Measurements from ENCODE around the gene TMPO.

DNA sequence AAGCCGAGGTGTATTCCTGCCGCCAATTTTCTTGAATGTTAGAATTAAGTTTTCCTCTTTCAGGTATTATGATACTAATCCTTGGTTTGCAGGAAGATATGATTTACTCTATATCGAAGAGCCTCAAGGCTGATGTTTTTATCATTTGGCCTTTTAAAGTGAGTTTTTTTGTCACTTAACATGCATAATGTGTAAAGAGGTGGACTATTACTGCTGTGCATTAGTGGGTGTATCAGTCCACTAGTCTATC lies 11.1 kb upstream of the TMPO start:
- TF ChIP-seq CTCF (IDR thresholded peaks at IDR 0.05) (peak in 1 of 6 experiments; percentile 2), POLR2A (IDR thresholded peaks at IDR 0.05) (no peak)

All from Peyer's patch (tissue), 4 donors.